ENCODE results near the gene FGD2. TPM values are rescaled to one million over a fixed set of nuclear protein-coding genes. Genes with fewer than 3 reads are reported as not detected.

FGD2 gene
- total and polyA plus RNA-seq, 9 of the 15 experiments (the other 6 are each of a cell fraction or from before 2014, with no cell fraction given), result 0.09 TPM; not detected in 8

- no peaks in the 10 kb centered on the region for H3K9me1 ChIP-seq (ENCODE audit: control insufficient read depth, insufficient read depth, low read length)
- DNase-seq (ENCODE audit: extremely low read depth in 1 of 4, low spot score in 3 of 4) (no peak), FAIRE-seq (no peak), ATAC-seq (no peak)
- TF ChIP-seq FOXM1 (IDR thresholded peaks at IDR 0.05; ENCODE audit: low read depth) (no peak), FOXM1 (CRISPR knock-in tag; IDR thresholded peaks at IDR 0.05; ENCODE audit: low read depth) (no peak), ZFX (CRISPR knock-in tag; IDR thresholded peaks at IDR 0.05) (no peak), NR2F6 (CRISPR knock-in tag; IDR thresholded peaks at IDR 0.05) (no peak), SREBF1 (IDR thresholded peaks at IDR 0.05; ENCODE audit: borderline replicate concordance, low read depth, low read length) (no peak), ZNF444 (CRISPR knock-in tag; IDR thresholded peaks at IDR 0.05) (no peak), MEF2D (tag; conservative IDR thresholded peaks at IDR 0.05; ENCODE audit: low read depth) (no peak), RERE (CRISPR knock-in tag; IDR thresholded peaks at IDR 0.05; ENCODE audit: borderline replicate concordance) (no peak), U2AF1 (optimal IDR thresholded peaks at IDR 0.05; ENCODE audit: low read depth, low read length) (no peak)
- TF ChIP-seq, protein P1, sequence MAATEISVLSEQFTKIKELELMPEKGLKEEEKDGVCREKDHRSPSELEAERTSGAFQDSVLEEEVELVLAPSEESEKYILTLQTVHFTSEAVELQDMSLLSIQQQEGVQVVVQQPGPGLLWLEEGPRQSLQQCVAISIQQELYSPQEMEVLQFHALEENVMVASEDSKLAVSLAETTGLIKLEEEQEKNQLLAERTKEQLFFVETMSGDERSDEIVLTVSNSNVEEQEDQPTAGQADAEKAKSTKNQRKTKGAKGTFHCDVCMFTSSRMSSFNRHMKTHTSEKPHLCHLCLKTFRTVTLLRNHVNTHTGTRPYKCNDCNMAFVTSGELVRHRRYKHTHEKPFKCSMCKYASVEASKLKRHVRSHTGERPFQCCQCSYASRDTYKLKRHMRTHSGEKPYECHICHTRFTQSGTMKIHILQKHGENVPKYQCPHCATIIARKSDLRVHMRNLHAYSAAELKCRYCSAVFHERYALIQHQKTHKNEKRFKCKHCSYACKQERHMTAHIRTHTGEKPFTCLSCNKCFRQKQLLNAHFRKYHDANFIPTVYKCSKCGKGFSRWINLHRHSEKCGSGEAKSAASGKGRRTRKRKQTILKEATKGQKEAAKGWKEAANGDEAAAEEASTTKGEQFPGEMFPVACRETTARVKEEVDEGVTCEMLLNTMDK (IDR thresholded peaks at IDR 0.05; ENCODE audit: borderline replicate concordance, insufficient read depth, low read depth, low read length, poor library complexity, severe bottlenecking), result no peak
- TF ChIP-seq, protein P2, sequence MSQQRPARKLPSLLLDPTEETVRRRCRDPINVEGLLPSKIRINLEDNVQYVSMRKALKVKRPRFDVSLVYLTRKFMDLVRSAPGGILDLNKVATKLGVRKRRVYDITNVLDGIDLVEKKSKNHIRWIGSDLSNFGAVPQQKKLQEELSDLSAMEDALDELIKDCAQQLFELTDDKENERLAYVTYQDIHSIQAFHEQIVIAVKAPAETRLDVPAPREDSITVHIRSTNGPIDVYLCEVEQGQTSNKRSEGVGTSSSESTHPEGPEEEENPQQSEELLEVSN (IDR thresholded peaks at IDR 0.05; ENCODE audit: borderline replicate concordance in 1 of 2, extremely low read depth in 1 of 2, insufficient read depth in 1 of 2, insufficient read length in 1 of 2, low read depth in 1 of 2, low read length in 1 of 2, poor library complexity in 1 of 2, severe bottlenecking in 1 of 2), result no peak
- CTCF ChIA-PET (ENCODE audit: low intra/inter-chr PET ratio), result no interaction called here
- in situ Hi-C loops (cut with MboI) (no loop called here), intact Hi-C loops (cut with micrococcal nuclease) (no loop called here)
- H3K27me3 ChIP-seq (ENCODE audit: control insufficient read depth in 2 of 2, insufficient read depth in 2 of 2, low read length in 2 of 2), result no peaks in the 10 kb centered on the region
- H3K4me3 ChIP-seq, result no peak overlapping the region
- no peaks in the 10 kb centered on the region for H3K9me3 ChIP-seq (replicated peaks; ENCODE audit: control insufficient read depth, insufficient read depth, low read depth, low read length)
- H3K79me2 ChIP-seq (ENCODE audit: control insufficient read depth, insufficient read depth, low read length), result no peaks in the 10 kb centered on the region
- H3K4me1 ChIP-seq (replicated peaks in 1 of 2; ENCODE audit: control insufficient read depth in 2 of 2, insufficient read depth in 2 of 2, low read length in 2 of 2), result peaks cover 2 to 3% of the 10 kb centered on the region in 2 experiments; a peak in 4 of 5 replicates
- H3K27ac ChIP-seq (ENCODE audit: extremely low read depth, low read depth, low read length), result no peak overlapping the region
- H4K20me1 ChIP-seq (replicated peaks; ENCODE audit: control insufficient read depth, insufficient read depth, low read length), result peaks cover 3% of the 10 kb centered on the region; the same call in 1 of the 2 replicates
- WGBS (ENCODE audit: insufficient coverage, low coverage, missing lambda C conversion rate), result 78% methylated on average over 14 of the region's 14 CpGs
- BruUV-seq (replicated peaks), result no TSS peak
- peaks cover 100% of the 10 kb centered on the region for H3K36me3 ChIP-seq (ENCODE audit: control insufficient read depth, insufficient read depth, low read length)
- no peak overlapping the region for H2AFZ ChIP-seq (ENCODE audit: low read depth, low read length)
- H3K9ac ChIP-seq (ENCODE audit: insufficient read depth in 1 of 2, low read depth in 2 of 2, low read length in 2 of 2), result no peak overlapping the region
- no peak overlapping the region for H3K4me2 ChIP-seq (ENCODE audit: insufficient read depth, low read length)
- POLR2A ChIA-PET, result interaction anchor here (0.7 kb wide), 1 partner anchor 9 kb away, joined by 3 read pairs; no protein-coding TSS in a partner anchor
Observed at GRCh38 chr6:36971921-36972673, 33.4 kb upstream of the FGD2 start.
